Panc1 (cell line): ENCODE measurements around the gene MIXL1. TPM values are rescaled to one million over a fixed set of nuclear protein-coding genes. Genes with fewer than 3 reads are reported as not detected.

ENCODE experiments used
- ATAC-seq: fragments of 200-7000 bp; cut with Tn5 transposase; 2 replicates; pipeline ENCODE4 v1.9.1; 2020; ENCODE audit warnings: mild to moderate bottlenecking, moderate library complexity
- BruUV-seq: library from RNA; stranded (reverse); fragments of 400-500 nt; replicated peaks from 2 replicates; lab custom pipeline; 2021; lab: Mats Ljungman, UMichigan
- CTCF ChIA-PET: fragments of 300-600 bp; sonication (Branson Sonifier 250); formaldehyde crosslinking; loops from one replicate; lab custom pipeline; 2022; ENCODE audit warnings: antibody characterized with exemption; lab: Charles Lee
- POLR2A ChIA-PET: fragments of 300-600 bp; sonication (Branson Sonifier 250); formaldehyde crosslinking; loops from one replicate; lab custom pipeline; 2022; ENCODE audit warnings: antibody characterized with exemption; lab: Charles Lee
- DNase-seq: peaks from one replicate; pipeline ENCODE4 v3.0.0-alpha.2; 2010; ENCODE audit warnings: low read depth, low spot score
- H3K27ac ChIP-seq: 2 replicates; pipeline ENCODE4 v1.5.1; 2011; ENCODE audit warnings: mild to moderate bottlenecking, low read length, inconsistent platforms
- H3K27me3 ChIP-seq: fragments of 200-500 bp; sonication (Bioruptor generic); 2 replicates; pipeline ENCODE4 v1.6.0; 2014; ENCODE audit warnings: low read length, inconsistent platforms; ENCODE audit not compliant: control insufficient read depth, insufficient read depth
- H3K36me3 ChIP-seq: fragments of 200-500 bp; sonication (Bioruptor generic); 2 replicates; pipeline ENCODE4 v1.5.1; 2014; ENCODE audit warnings: inconsistent platforms, mild to moderate bottlenecking, low read length, moderate library complexity; ENCODE audit not compliant: control insufficient read depth, insufficient read depth
- H3K4me1 ChIP-seq: 2 replicates; pipeline ENCODE4 v1.5.1; 2011; ENCODE audit warnings: inconsistent platforms, mild to moderate bottlenecking, low read length, moderate library complexity; ENCODE audit not compliant: control insufficient read depth, insufficient read depth
- H3K4me3 ChIP-seq, 2 experiments: 2 replicates each; pipeline ENCODE4 v1.5.1; 2011 to 2012; ENCODE audit warnings: low read depth in 2 of 2, low read length in 2 of 2, mild to moderate bottlenecking in 2 of 2, inconsistent platforms in 1 of 2, moderate library complexity in 1 of 2
- H3K9me3 ChIP-seq: fragments of 200-500 bp; sonication (Bioruptor generic); 2 replicates; pipeline ENCODE4 v1.5.1; 2014; ENCODE audit warnings: low read depth, mild to moderate bottlenecking, inconsistent platforms, low read length, moderate library complexity; ENCODE audit not compliant: control insufficient read depth, insufficient read depth
- POLR2AphosphoS5 ChIP-seq: IDR thresholded peaks from 2 replicates; pipeline ENCODE4 v1.6.1; 2012; ENCODE audit warnings: mild to moderate bottlenecking, low read depth, low read length, moderate library complexity
- SIN3A ChIP-seq: IDR thresholded peaks from 2 replicates; pipeline ENCODE4 v1.6.1; 2012; ENCODE audit warnings: low read depth, mild to moderate bottlenecking, low read length, moderate library complexity, borderline replicate concordance; ENCODE audit not compliant: insufficient read depth
- TCF7L2 ChIP-seq: IDR thresholded peaks from 2 replicates; pipeline ENCODE4 v1.6.1; 2011; ENCODE audit warnings: mild to moderate bottlenecking, low read depth, low read length, inconsistent platforms
- in situ Hi-C: cut with HindIII; loops from 2 replicates; pipeline ENCODE4 v1.10.0; 2016; ENCODE audit warnings: low sequenced_read_pairs, low pct_unique_long_range_greater_than_20kb
- intact Hi-C: fragments of 100-400 bp; cut with micrococcal nuclease; formaldehyde crosslinking; loops from one replicate; pipeline ENCODE4 v1.10.0; 2022; ENCODE audit not compliant: unreplicated experiment
- total RNA-seq: library from RNA; stranded (reverse); gene quantifications from one replicate; pipeline ENCODE4 v1.2.1, GENCODE V29; 2021; ENCODE audit not compliant: unreplicated experiment
- TF ChIP-seq, protein P1 (sequence below): fragments of 450-650 bp; IDR thresholded peaks from 2 replicates; pipeline ENCODE4 v1.5.1; 2017; ENCODE audit warnings: mild to moderate bottlenecking
- TF ChIP-seq, protein P2 (sequence below), 2 experiments: IDR thresholded peaks; 2 replicates each; pipeline ENCODE4 v1.6.1; 2011 to 2012; ENCODE audit warnings: low read depth in 2 of 2, control low read depth in 1 of 2, low read length in 1 of 2, mild to moderate bottlenecking in 1 of 2, moderate library complexity in 1 of 2; ENCODE audit not compliant: insufficient read depth in 1 of 2

MIXL1 gene
- total RNA-seq, 1 experiment from 2014 or later, result 0.69 TPM

DNA sequence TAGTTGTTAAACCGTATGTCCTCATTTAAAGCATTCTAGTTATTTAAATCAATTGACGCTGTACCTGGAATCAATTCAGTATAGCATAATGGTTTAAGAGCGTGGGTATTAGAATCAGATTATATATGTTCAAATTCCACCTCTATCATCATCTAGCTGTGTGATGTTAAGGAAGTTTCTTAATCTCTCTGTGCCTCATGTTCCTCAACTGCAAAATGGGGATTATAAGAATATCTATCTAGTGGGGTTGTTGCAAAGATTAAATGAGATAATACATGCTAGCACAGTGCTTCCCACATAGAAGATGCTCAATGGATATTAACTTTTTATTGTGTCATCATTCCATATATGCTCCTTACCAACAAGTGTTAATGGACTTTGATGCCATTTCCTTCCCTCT lies 16.0 kb downstream of the MIXL1 start:
- POLR2A ChIA-PET, result no interaction called here
- DNase-seq, result no peak
- ATAC-seq, result no peak
- Histone ChIP-seq H3K4me1 (no peaks in the 10 kb centered on the region), H3K4me3 (no peak overlapping the region), H3K27ac (no peak overlapping the region), H3K27me3 (no peaks in the 10 kb centered on the region), H3K36me3 (peaks cover 7% of the 10 kb centered on the region; the same call in 1 of the 2 replicates), H3K9me3 (no peaks in the 10 kb centered on the region)
- intact Hi-C loops, result no loop called here
- no peak for TF ChIP-seq TCF7L2
- TF ChIP-seq, protein P1, sequence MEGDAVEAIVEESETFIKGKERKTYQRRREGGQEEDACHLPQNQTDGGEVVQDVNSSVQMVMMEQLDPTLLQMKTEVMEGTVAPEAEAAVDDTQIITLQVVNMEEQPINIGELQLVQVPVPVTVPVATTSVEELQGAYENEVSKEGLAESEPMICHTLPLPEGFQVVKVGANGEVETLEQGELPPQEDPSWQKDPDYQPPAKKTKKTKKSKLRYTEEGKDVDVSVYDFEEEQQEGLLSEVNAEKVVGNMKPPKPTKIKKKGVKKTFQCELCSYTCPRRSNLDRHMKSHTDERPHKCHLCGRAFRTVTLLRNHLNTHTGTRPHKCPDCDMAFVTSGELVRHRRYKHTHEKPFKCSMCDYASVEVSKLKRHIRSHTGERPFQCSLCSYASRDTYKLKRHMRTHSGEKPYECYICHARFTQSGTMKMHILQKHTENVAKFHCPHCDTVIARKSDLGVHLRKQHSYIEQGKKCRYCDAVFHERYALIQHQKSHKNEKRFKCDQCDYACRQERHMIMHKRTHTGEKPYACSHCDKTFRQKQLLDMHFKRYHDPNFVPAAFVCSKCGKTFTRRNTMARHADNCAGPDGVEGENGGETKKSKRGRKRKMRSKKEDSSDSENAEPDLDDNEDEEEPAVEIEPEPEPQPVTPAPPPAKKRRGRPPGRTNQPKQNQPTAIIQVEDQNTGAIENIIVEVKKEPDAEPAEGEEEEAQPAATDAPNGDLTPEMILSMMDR, result no peak
- no peak for TF ChIP-seq SIN3A
- TF ChIP-seq, protein P2, sequence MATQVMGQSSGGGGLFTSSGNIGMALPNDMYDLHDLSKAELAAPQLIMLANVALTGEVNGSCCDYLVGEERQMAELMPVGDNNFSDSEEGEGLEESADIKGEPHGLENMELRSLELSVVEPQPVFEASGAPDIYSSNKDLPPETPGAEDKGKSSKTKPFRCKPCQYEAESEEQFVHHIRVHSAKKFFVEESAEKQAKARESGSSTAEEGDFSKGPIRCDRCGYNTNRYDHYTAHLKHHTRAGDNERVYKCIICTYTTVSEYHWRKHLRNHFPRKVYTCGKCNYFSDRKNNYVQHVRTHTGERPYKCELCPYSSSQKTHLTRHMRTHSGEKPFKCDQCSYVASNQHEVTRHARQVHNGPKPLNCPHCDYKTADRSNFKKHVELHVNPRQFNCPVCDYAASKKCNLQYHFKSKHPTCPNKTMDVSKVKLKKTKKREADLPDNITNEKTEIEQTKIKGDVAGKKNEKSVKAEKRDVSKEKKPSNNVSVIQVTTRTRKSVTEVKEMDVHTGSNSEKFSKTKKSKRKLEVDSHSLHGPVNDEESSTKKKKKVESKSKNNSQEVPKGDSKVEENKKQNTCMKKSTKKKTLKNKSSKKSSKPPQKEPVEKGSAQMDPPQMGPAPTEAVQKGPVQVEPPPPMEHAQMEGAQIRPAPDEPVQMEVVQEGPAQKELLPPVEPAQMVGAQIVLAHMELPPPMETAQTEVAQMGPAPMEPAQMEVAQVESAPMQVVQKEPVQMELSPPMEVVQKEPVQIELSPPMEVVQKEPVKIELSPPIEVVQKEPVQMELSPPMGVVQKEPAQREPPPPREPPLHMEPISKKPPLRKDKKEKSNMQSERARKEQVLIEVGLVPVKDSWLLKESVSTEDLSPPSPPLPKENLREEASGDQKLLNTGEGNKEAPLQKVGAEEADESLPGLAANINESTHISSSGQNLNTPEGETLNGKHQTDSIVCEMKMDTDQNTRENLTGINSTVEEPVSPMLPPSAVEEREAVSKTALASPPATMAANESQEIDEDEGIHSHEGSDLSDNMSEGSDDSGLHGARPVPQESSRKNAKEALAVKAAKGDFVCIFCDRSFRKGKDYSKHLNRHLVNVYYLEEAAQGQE (IDR thresholded peaks at IDR 0.05; ENCODE audit: insufficient read depth in 1 of 2, low read depth in 2 of 2, low read length in 1 of 2), result no peak
- no peak for TF ChIP-seq POLR2AphosphoS5
- CTCF ChIA-PET, result no interaction called here
- BruUV-seq, result no TSS peak
- in situ Hi-C loops, result no loop called here

- Histone ChIP-seq H3K27me3 (no peaks in the 10 kb centered on the region), H3K4me1 (no peaks in the 10 kb centered on the region), H3K4me3 (no peak overlapping the region), H3K36me3 (peaks cover 8% of the 10 kb centered on the region), H3K9me3 (no peaks in the 10 kb centered on the region), H3K27ac (no peak overlapping the region)
- in situ Hi-C loops (no loop called here), intact Hi-C loops (no loop called here)
- BruUV-seq, result no TSS peak
- TF ChIP-seq, protein P2 (IDR thresholded peaks at IDR 0.05; ENCODE audit: insufficient read depth in 1 of 2, low read depth in 2 of 2, low read length in 1 of 2), result no peak
- TF ChIP-seq, protein P1, result no peak
- TF ChIP-seq SIN3A (no peak), POLR2AphosphoS5 (no peak), TCF7L2 (no peak)
- POLR2A ChIA-PET, result no interaction called here
- DNase-seq (no peak), ATAC-seq (no peak)
- CTCF ChIA-PET, result no interaction called here
Measured at GRCh38 chr1:226248091-226248490, 24.6 kb downstream of the MIXL1 start.
